Calu3 (cell line): ENCODE data around the gene CTNNA2. TPM values are rescaled to one million over a fixed set of nuclear protein-coding genes. Genes with fewer than 3 reads are reported as not detected.

ENCODE experiments used
- BruUV-seq: library from RNA; stranded (reverse); fragments of 400-500 nt; replicated peaks from 2 replicates; lab custom pipeline; 2021; lab: Mats Ljungman, UMichigan
- CTCF ChIA-PET: fragments of 300-600 bp; sonication (Branson Sonifier 250); formaldehyde crosslinking; loops from one replicate; lab custom pipeline; 2022; ENCODE audit warnings: antibody characterized with exemption; lab: Charles Lee
- DNase-seq: peaks from one replicate; pipeline ENCODE4 v3.0.0; 2022
- H3K27ac Mint-ChIP-seq: one replicate; pipeline ENCODE4 v1.8.0; 2022; ENCODE audit warnings: mixed read lengths; ENCODE audit not compliant: unreplicated experiment
- H3K27me3 Mint-ChIP-seq: one replicate; pipeline ENCODE4 v1.8.0; 2022; ENCODE audit warnings: mixed read lengths; ENCODE audit not compliant: unreplicated experiment
- H3K36me3 Mint-ChIP-seq: one replicate; pipeline ENCODE4 v1.8.0; 2022; ENCODE audit warnings: mild to moderate bottlenecking, moderate library complexity, mixed read lengths; ENCODE audit not compliant: insufficient read depth, unreplicated experiment
- H3K4me1 Mint-ChIP-seq: one replicate; pipeline ENCODE4 v1.8.0; 2022; ENCODE audit warnings: mild to moderate bottlenecking, low read depth, mixed read lengths; ENCODE audit not compliant: unreplicated experiment
- H3K4me3 Mint-ChIP-seq: one replicate; pipeline ENCODE4 v1.8.0; 2022; ENCODE audit warnings: mild to moderate bottlenecking, low read depth, moderate library complexity, mixed read lengths; ENCODE audit not compliant: unreplicated experiment
- H3K9me3 Mint-ChIP-seq: one replicate; pipeline ENCODE4 v1.8.0; 2022; ENCODE audit warnings: low read depth, mixed read lengths; ENCODE audit not compliant: unreplicated experiment
- intact Hi-C: fragments of 100-400 bp; cut with micrococcal nuclease; formaldehyde crosslinking; loops from one replicate; pipeline ENCODE4 v1.10.0; 2022; ENCODE audit not compliant: unreplicated experiment
- total RNA-seq: library from RNA; stranded (reverse); gene quantifications from 2 replicates; pipeline ENCODE4 v1.2.3, GENCODE V29; 2022
- TF ChIP-seq, protein P1 (sequence below): fragments of 200-600 bp; IDR thresholded peaks from one replicate; pipeline ENCODE4 v1.8.0; 2022; ENCODE audit warnings: antibody characterized with exemption; ENCODE audit not compliant: unreplicated experiment

Gene CTNNA2
- total RNA-seq, 1 experiment from 2014 or later = not detected

DNA sequence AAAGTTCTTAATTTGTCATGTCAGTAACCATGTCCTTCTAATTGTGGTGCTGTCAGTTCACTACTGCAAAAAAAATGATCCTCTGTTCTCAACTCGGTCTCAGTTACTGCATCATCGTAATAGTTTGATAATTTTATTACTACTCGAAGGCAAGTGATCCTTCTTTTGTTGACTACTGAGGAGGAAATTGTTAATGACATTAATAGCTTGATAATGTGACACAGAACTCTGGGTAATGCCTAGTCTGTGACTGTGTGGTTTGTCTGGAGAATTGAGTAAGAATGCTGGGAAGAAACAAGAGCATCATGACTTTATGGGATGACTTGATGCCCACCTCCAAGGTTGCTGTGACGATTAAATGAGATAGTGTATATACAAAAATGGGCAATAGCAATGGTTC is 524.5 kb downstream of the CTNNA2 start:
- no TSS peak for BruUV-seq
- TF ChIP-seq, protein P1, sequence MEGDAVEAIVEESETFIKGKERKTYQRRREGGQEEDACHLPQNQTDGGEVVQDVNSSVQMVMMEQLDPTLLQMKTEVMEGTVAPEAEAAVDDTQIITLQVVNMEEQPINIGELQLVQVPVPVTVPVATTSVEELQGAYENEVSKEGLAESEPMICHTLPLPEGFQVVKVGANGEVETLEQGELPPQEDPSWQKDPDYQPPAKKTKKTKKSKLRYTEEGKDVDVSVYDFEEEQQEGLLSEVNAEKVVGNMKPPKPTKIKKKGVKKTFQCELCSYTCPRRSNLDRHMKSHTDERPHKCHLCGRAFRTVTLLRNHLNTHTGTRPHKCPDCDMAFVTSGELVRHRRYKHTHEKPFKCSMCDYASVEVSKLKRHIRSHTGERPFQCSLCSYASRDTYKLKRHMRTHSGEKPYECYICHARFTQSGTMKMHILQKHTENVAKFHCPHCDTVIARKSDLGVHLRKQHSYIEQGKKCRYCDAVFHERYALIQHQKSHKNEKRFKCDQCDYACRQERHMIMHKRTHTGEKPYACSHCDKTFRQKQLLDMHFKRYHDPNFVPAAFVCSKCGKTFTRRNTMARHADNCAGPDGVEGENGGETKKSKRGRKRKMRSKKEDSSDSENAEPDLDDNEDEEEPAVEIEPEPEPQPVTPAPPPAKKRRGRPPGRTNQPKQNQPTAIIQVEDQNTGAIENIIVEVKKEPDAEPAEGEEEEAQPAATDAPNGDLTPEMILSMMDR = no peak
- Mint-ChIP-seq H3K36me3 (no peaks in the 10 kb centered on the region), H3K4me3 (no peak overlapping the region), H3K4me1 (no peaks in the 10 kb centered on the region), H3K27ac (no peak overlapping the region), H3K27me3 (no peaks in the 10 kb centered on the region), H3K9me3 (peaks cover 10% of the 10 kb centered on the region)
- CTCF ChIA-PET = no interaction called here
- intact Hi-C loops = no loop called here
- DNase-seq = no peak

DNA sequence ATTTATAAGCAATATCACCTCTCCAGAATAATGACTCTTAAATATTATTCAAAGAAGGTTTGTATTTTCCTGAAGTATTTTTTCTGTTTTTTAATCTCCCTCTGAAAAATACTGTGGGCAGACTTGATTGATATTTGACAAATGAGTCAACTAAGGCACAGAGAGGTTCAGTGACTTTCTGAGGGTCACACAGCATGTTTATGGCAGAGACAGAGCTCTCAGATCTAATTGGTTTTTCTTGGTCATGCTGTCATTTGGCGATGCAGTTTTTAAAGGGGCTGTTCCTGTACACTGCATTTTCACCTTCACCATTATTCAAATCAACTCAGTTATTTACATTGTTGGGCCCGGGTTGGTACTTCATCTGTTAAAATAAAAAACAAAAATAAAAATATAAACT is 527.4 kb downstream of the CTNNA2 start:
- CTCF ChIA-PET = interaction anchor here (1.0 kb wide), 1 partner anchor 33 kb away, joined by 3 read pairs; no protein-coding TSS in a partner anchor
- Mint-ChIP-seq H3K36me3 (no peaks in the 10 kb centered on the region), H3K4me3 (no peak overlapping the region), H3K9me3 (peaks cover 13% of the 10 kb centered on the region), H3K4me1 (no peaks in the 10 kb centered on the region), H3K27me3 (no peaks in the 10 kb centered on the region), H3K27ac (no peak overlapping the region)
- intact Hi-C loops = no loop called here
- no TSS peak for BruUV-seq
- no peak for DNase-seq
- TF ChIP-seq, protein P1 = no peak

DNA sequence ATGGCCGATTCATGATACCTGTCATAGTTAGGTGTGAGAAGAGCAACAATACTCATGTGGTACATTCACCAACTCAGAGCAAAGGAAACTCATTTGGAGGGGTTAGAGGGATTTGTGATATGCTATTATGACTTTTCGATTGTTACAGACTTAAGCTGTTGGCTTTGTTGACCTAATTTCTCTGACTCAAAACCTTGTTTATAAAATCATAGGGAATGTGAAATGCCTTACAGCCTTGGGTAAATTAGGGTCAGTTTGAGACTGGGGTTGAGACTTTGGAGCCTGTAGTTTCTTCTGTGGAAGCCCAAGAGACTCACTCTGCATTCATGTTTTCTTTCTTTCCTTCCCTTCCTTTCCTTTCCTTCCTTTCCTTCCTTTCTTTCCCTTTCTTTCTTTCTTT is 529.8 kb downstream of the CTNNA2 start:
- no TSS peak for BruUV-seq

DNA sequence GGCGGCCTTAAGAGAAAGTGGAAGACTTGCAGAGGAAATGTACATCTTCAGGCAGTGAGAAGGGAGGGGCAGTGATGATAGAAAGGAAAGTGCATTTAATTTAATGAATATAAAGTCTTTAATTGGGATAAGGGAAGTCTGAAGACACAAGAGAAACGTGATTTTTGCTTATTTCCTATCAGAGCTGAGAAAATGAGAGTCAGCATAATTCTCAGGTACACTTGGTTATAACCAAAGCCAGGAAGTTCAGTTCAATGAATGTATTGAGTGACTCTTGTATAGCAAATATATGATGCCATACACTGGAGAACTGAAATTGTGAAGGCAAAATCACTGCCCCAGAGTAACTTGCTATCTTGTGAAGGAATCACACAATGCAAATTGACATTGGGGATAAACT is 535.4 kb downstream of the CTNNA2 start:
- Mint-ChIP-seq H3K27ac (no peak overlapping the region), H3K4me3 (no peak overlapping the region), H3K4me1 (no peaks in the 10 kb centered on the region), H3K9me3 (peaks cover 3% of the 10 kb centered on the region), H3K27me3 (no peaks in the 10 kb centered on the region), H3K36me3 (no peaks in the 10 kb centered on the region)
- intact Hi-C loops = no loop called here
- TF ChIP-seq, protein P1 = no peak
- CTCF ChIA-PET = no interaction called here
- no peak for DNase-seq
- BruUV-seq = no TSS peak

More for the DNA sequence above, 529.8 kb downstream of the CTNNA2 start:
- CTCF ChIA-PET = no interaction called here
- Mint-ChIP-seq H3K36me3 (no peaks in the 10 kb centered on the region), H3K4me1 (no peaks in the 10 kb centered on the region), H3K9me3 (peaks cover 6% of the 10 kb centered on the region), H3K4me3 (no peak overlapping the region), H3K27me3 (no peaks in the 10 kb centered on the region), H3K27ac (no peak overlapping the region)
- TF ChIP-seq, protein P1 = no peak
- intact Hi-C loops = no loop called here
- no peak for DNase-seq
